Ishikawa (cell line): ENCODE measurements around the gene FHIT.

Source experiments
- EGR1 ChIP-seq: IDR thresholded peaks from 2 replicates; pipeline ENCODE4 v1.6.1; 2012
- EP300 ChIP-seq: IDR thresholded peaks from 2 replicates; pipeline ENCODE4 v1.6.1; 2012; ENCODE audit warnings: borderline replicate concordance
- RAD21 ChIP-seq: IDR thresholded peaks from 2 replicates; pipeline ENCODE4 v1.6.1; 2012; ENCODE audit warnings: low read depth
- TAF1 ChIP-seq: IDR thresholded peaks from 2 replicates; pipeline ENCODE4 v1.6.1; 2012; ENCODE audit warnings: low read depth, mild to moderate bottlenecking
- TEAD4 ChIP-seq: IDR thresholded peaks from 2 replicates; pipeline ENCODE4 v1.6.1; 2012
- YY1 ChIP-seq: IDR thresholded peaks from 2 replicates; pipeline ENCODE4 v1.6.1; 2012; ENCODE audit warnings: low read depth
- ZBTB7A ChIP-seq: IDR thresholded peaks from 2 replicates; pipeline ENCODE4 v1.6.1; 2012; ENCODE audit warnings: low read depth
- TF ChIP-seq, protein P1 (sequence below): IDR thresholded peaks from 2 replicates; pipeline ENCODE4 v1.6.1; 2012; ENCODE audit warnings: low read depth, mild to moderate bottlenecking
- TF ChIP-seq, protein P2 (sequence below): IDR thresholded peaks from 2 replicates; pipeline ENCODE4 v1.6.1; 2012
- TF ChIP-seq, protein P3 (sequence below): IDR thresholded peaks from 2 replicates; pipeline ENCODE4 v1.6.1; 2012

- TF ChIP-seq EP300 (no peak), YY1 (no peak), RAD21 (no peak), TAF1 (no peak), TEAD4 (no peak), ZBTB7A (no peak), EGR1 (no peak)
- TF ChIP-seq, protein P1, sequence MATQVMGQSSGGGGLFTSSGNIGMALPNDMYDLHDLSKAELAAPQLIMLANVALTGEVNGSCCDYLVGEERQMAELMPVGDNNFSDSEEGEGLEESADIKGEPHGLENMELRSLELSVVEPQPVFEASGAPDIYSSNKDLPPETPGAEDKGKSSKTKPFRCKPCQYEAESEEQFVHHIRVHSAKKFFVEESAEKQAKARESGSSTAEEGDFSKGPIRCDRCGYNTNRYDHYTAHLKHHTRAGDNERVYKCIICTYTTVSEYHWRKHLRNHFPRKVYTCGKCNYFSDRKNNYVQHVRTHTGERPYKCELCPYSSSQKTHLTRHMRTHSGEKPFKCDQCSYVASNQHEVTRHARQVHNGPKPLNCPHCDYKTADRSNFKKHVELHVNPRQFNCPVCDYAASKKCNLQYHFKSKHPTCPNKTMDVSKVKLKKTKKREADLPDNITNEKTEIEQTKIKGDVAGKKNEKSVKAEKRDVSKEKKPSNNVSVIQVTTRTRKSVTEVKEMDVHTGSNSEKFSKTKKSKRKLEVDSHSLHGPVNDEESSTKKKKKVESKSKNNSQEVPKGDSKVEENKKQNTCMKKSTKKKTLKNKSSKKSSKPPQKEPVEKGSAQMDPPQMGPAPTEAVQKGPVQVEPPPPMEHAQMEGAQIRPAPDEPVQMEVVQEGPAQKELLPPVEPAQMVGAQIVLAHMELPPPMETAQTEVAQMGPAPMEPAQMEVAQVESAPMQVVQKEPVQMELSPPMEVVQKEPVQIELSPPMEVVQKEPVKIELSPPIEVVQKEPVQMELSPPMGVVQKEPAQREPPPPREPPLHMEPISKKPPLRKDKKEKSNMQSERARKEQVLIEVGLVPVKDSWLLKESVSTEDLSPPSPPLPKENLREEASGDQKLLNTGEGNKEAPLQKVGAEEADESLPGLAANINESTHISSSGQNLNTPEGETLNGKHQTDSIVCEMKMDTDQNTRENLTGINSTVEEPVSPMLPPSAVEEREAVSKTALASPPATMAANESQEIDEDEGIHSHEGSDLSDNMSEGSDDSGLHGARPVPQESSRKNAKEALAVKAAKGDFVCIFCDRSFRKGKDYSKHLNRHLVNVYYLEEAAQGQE, result no peak
- TF ChIP-seq, protein P2, sequence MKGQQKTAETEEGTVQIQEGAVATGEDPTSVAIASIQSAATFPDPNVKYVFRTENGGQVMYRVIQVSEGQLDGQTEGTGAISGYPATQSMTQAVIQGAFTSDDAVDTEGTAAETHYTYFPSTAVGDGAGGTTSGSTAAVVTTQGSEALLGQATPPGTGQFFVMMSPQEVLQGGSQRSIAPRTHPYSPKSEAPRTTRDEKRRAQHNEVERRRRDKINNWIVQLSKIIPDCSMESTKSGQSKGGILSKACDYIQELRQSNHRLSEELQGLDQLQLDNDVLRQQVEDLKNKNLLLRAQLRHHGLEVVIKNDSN, result no peak
- TF ChIP-seq, protein P3, sequence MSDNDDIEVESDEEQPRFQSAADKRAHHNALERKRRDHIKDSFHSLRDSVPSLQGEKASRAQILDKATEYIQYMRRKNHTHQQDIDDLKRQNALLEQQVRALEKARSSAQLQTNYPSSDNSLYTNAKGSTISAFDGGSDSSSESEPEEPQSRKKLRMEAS, result no peak
Measured at GRCh38 chr3:60501314-60501713, 749.9 kb downstream of the FHIT start.
